GM18499 (cell line): Measurements from ENCODE around the gene STX19.
A peak's percentile ranks its signal among the peaks of the same experiment; 100 is the strongest.

Experiments used
- ATAC-seq: cut with Tn5 transposase; IDR thresholded peaks from one replicate; pipeline ENCODE4 v1.9.1; 2021; ENCODE audit warnings: moderate number of reproducible peaks; ENCODE audit not compliant: insufficient read depth, unreplicated experiment

STX19 gene

GRCh38 chr3:94043285-94043684 is 14.9 kb upstream of the STX19 start:
- ATAC-seq: no peak

DNA sequence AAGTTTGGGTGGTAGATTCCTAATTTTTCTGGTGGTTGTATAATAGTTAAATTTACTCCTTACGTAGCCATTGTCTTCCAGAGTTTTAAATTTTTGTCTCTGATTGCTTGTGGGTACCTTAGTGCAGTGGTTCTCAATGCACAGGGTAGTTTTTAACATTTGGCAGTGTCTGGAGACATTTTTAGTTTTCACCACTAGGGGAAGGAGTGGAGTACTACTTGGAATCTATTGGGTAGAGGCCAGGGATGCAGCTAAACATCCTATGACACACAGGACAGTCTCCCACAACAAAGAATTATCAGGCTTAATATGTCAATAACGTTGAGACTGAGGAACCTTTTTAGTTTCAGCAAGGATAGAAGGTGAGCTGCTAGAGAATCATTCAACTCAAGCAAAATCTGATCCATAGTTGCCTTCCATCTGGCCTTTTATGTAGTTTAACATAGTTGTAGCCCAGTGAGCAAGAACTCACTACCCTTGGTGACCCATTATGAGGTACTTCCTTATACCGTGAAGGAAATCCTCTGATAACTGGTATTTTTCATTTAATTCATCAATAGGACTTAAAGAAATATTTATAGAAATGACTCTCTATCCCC is 8.6 kb upstream of the STX19 start:
- ATAC-seq: peak; percentile 75

GRCh38 chr3:94026623-94027022 is 1.8 kb downstream of the STX19 start:
- ATAC-seq: no peak

- no peak for ATAC-seq
Observed at GRCh38 chr3:94024385-94024784, 4.0 kb downstream of the STX19 start.

GRCh38 chr3:94020293-94020692 is 8.1 kb downstream of the STX19 start:
- ATAC-seq: no peak

DNA sequence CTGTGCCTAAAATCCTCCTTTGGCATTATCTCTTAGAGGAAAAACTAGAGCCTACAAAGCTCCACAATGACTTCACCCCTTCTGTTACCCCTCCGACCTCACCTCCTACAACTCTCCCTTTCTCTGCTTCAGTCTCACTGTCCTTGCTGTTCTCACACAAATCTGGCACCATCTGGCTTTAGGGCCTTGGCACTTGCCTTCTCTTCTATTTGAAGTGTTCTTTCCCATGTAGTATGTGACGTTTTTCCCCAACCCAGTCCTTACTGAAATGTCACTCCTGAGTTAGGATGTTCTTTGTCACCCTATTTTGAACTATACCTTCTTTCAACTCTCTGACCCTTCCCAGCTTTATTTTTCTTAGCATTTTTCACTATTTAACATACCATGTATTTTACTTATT is 8.7 kb downstream of the STX19 start:
- no peak for ATAC-seq

DNA sequence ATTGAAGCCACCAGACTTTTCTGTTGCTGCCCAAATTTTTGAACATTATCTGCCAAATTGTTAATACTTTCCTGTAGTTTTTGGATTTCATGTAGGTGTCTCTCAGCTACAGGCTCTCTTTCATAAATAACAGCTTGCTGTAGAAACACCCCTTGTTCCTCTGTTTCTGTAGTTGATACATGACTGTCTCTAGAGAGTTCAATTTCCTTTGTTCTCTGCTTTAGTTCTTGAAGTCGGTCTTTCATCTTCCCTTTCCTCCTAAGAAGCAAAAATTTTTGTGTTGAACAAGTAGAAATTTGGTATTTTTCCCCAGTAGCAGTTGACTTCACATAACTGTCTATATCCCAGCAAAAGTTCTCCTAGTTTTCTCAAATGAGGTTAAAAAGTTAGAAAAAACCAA is 13.4 kb downstream of the STX19 start:
- no peak for ATAC-seq

DNA sequence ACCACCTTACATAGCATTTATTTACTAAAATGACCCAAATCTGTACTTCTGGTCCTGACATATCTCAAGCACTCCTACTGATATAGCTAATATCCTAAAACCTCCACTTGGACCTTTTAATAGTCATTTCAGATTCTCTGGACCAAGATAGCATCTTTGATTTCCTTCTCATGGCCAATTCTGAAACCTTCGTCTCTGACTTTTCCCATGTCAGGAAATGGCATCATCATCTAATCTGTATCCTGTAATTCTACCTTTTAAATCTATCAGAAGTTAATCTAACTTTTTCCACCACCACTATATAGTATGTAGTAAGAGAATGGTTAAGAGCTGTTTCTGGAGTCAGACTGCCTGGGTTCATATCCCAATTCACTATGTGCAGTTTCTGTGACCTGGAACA is 16.2 kb downstream of the STX19 start:
- ATAC-seq: no peak

DNA sequence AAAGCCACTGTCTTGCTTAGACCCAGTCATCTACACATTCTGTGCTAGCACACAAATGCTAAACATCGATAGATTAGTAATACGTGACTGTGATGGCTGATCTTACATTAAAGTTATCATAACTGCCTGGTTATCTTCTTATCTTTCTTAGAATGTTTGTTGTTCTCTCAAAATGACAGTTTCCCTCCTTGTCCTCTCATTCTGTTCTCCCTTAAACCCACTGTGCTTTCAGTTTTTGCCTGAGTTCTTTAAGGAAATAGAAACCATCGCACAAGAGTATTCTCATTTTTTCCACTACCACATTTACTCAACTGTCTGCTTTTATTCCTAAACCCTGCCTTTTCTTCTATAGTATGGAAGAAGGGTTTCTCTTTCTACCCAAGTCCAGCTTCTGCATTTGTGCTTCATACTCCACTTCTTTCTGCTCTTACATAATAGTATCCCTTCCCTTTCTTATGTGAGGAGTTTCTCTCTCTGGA is 17.1 kb downstream of the STX19 start:
- ATAC-seq: no peak

DNA sequence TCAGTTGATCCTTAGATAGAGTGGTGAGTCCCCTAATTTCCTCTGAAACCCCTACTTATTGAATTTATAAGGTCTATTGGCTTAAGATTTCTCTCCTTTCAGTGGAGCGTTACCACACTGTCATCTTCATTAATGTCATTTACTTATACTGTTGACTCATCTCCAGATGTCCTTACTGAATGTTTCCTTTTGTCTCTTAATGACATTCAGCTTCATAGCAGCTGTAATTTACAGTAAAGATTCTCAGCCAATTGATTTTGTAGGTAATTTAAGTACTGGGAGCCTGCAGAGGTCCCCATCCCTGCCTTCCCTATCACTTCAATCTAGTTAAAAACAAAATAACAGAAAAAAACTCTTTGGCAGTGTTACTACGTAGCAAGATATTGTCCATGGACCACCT is 18.8 kb downstream of the STX19 start:
- ATAC-seq: no peak

DNA sequence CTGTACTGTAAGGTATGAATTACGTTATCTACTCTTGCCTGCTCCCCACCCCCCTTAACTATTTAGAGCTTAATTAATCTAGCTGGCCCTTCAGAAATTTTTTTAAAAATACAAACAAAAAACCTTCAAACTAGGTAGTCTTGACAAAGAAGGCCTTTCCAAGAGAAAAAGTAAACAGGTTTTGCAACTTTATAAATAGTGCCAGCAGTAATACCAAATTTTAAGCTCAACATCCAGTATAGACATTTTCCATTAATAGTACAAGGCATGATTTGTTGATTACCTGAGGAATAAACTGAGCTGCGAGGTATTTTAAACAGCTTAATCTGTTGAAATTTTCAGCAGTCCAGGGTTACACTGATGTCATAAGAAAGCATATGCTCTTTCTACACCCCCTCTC is 20.1 kb downstream of the STX19 start:
- no peak for ATAC-seq

- peak; percentile 89 for ATAC-seq
Observed at GRCh38 chr3:94004301-94004910, 24.0 kb downstream of the STX19 start.

- no peak for ATAC-seq
Observed at GRCh38 chr3:94001827-94002495, 26.4 kb downstream of the STX19 start.

DNA sequence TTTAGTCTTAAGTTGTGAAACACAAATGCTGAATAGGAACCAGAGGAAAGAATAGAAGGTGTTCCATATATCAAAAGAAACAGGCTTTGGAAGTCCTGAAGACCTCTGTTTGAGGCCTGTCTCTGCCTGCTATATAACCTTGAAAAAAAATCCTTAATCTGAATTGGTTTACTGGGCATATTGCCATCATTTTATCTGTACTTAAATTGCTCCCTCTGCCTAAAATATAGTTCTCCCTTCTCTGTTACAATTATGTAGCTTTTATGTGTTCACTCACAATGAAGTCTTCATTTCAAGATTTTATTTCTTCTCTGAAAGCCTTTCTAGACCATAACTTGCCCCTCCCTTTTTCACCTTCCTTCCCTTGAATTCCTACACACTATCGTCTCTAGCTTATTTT is 27.2 kb downstream of the STX19 start:
- ATAC-seq: no peak

DNA sequence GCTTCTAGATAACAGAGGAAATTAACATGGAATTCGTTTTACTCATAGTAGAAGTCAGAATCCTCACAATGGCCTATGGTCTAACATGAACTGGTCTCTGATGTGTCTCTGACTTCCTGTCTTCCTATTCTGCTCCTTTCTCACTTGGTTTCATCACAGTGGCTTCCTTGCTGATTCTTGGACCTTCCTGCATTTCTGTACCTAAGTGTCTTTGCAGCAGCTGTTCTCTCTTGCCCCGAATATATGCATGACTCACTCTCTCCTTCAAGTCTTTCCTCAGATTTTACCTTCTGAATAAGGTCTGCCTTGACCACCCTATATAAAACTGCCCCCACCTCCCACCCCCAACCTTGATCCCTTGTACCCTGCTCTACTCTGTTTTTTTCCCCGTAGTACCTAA is 34.3 kb downstream of the STX19 start:
- ATAC-seq: no peak

DNA sequence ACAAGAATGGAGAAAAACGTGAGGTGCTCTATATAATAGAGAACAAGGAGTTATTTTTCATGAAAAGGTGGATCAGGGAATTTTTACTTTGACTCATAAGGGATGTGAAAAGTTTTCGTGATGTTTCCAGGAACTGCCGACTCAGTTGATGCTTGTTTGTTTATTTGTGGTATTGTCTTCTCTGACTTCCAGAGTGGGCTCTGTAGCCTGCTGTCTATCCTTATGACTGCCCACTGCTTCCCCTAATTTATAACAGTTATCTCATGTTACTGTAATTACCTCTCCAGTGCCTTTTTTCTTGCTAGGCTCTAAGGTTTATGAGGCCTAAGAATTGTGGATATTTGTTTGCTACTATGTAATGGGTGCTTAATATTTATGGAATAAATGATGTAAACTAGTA is 36.2 kb downstream of the STX19 start:
- no peak for ATAC-seq

GRCh38 chr3:93991631-93992030 is 36.8 kb downstream of the STX19 start:
- no peak for ATAC-seq

- no peak for ATAC-seq
Observed at GRCh38 chr3:93989241-93989640, 39.2 kb downstream of the STX19 start.

GRCh38 chr3:93988764-93989163 is 39.6 kb downstream of the STX19 start:
- ATAC-seq: no peak

GRCh38 chr3:93988283-93988682 is 40.1 kb downstream of the STX19 start:
- no peak for ATAC-seq

DNA sequence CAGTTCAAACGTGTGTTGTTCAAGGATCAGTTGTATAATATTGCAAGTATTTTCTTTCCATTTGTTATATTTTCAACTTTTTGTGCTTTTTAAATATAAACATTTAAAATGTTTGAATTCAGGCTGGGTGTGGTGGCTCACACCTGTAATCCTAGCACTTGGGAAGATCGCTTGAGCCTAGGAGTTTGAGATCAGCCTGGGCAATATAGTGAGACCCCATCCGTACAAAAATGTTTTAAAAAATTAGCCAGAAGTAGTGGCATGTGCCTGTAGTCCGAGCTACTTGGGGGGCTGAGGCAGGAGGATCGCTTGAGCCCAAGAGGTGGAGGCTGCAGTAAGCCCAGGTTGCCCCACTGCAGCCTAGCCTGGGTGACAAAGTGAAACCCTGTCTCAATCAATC is 43.8 kb downstream of the STX19 start:
- ATAC-seq: no peak

- ATAC-seq: no peak
Observed at GRCh38 chr3:93983408-93983807, 45.0 kb downstream of the STX19 start.
